Large intestine (tissue), 3 donors: ENCODE results near the gene LRRFIP2. TPM values are rescaled to one million over a fixed set of nuclear protein-coding genes. Genes with fewer than 3 reads are reported as not detected.

Source experiments
- DNase-seq, 2 donors: peaks; one replicate each; pipeline versions ENCODE4 v3.0.0 to v3.0.0-alpha.2; 2013
- H3K27ac ChIP-seq: one replicate; pipeline ENCODE4 v1.5.1; 2013; ENCODE audit warnings: low read length
- H3K27me3 ChIP-seq: 2 replicates; pipeline ENCODE4 v1.6.1; 2013; ENCODE audit warnings: low read length; ENCODE audit not compliant: control insufficient read depth, insufficient read depth
- H3K36me3 ChIP-seq: 2 replicates; pipeline ENCODE4 v1.6.1; 2013; ENCODE audit warnings: low read length; ENCODE audit not compliant: control insufficient read depth, insufficient read depth
- H3K4me1 ChIP-seq: one replicate; pipeline ENCODE4 v1.6.1; 2013; ENCODE audit warnings: low read length; ENCODE audit not compliant: control insufficient read depth, insufficient read depth
- H3K4me3 ChIP-seq: one replicate; pipeline ENCODE4 v1.5.1; 2013; ENCODE audit warnings: low read length
- H3K9me3 ChIP-seq: one replicate; pipeline ENCODE4 v1.6.1; 2013; ENCODE audit warnings: mild to moderate bottlenecking, low read depth, low read length, moderate library complexity; ENCODE audit not compliant: control insufficient read depth
- WGBS: methylation state at CpG from one replicate; pipeline ENCODE4 v1.1.5; 2013; ENCODE audit warnings: low lambda C conversion rate; ENCODE audit not compliant: insufficient coverage; 5-methylcytosine and 5-hydroxymethylcytosine counted together
- polyA plus RNA-seq: library from polyadenylated mRNA; unstranded; fragments of 120-200 nt; gene quantifications from one replicate; pipeline ENCODE4 v1.2.1, GENCODE V29; 2013

LRRFIP2 gene
- polyA plus RNA-seq, 1 donor: 47.1 TPM

DNA sequence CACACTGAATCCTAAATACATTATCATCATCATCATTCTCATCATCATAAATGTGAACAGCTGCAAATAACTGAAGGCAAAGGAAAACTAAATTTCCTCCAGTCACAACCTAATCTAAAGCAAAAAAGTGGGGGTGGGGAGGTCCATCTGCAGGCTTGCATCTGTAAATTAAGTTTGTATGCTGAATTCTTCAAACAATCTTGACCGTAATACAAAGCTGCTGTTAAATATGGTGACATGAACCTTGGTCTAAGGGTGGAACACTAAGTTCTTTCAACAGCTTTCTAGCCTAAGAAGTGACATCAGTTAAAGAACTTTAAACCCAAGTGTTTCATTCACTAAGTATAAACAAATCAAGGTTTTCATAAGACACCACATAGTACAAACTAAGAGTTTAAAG is 4.3 kb downstream of the LRRFIP2 start:
- peak; percentile 72 to 89 for DNase-seq
- H3K36me3 ChIP-seq: peaks cover 9% of the 10 kb centered on the region
- no peaks in the 10 kb centered on the region for H3K27me3 ChIP-seq
- H3K27ac ChIP-seq: peak overlapping the region; percentile 84
- WGBS: no CpG with 5 or more reads among the region's 1 CpG
- H3K4me1 ChIP-seq: peaks cover 24% of the 10 kb centered on the region
- H3K9me3 ChIP-seq: no peaks in the 10 kb centered on the region
- H3K4me3 ChIP-seq: no peak overlapping the region

DNA sequence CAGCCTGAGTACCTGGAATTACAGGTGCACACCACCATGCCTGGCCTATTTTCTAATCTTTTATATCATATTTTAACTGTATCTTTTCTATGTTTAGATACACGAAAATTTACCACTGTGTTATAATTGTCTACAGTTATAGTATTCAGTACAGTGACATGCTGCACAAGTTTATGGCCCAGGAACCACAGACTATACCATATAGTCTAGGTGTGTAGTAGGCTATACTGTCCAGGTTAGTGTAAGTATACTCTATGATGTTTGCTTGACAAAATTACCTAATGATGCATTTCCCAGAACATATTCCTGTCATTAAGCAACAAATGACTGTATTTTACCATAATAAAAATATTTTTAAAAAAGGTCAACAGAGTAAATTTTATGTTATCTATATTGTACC is 5.5 kb downstream of the LRRFIP2 start:
- Histone ChIP-seq H3K4me3 (no peak overlapping the region), H3K36me3 (peaks cover 9% of the 10 kb centered on the region), H3K9me3 (no peaks in the 10 kb centered on the region), H3K4me1 (peaks cover 24% of the 10 kb centered on the region), H3K27ac (peak overlapping the region; percentile 84), H3K27me3 (no peaks in the 10 kb centered on the region)
- WGBS: no CpG with 5 or more reads among the region's 1 CpG
- DNase-seq: no peak

DNA sequence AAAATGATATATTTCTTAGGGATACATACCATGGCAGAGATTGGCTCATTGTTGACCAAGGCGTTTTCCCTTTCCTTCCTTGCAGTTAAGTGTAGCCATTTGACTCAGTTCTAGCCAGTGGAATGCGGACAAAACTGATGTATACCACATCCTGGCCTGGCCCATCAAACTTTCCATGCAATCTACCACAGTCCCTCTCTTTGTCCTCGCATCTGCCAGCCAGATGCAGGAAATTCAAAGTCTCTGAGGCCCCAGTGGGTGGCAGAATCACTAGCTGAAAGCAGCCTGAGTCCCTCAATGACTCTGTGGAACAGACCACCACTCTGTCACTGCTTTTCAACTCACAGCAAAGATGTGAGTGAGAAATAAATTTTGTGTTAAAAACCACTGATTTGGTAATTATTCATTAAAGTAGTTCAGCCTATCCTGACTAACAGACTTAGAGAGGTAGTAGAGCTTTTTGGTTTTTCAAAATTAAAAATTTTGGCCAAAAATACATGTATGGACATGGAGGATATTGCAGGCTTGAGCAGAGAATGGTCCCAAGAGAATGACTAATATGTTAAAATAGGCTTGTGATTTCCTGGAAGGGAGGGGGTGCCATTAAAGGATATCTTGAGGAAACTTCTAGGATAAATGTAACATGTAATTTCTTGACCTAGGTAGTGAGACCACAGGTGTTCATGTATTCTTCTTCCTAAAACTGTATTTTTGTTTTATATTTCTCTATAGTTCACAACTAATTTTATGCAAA is 10.9 kb downstream of the LRRFIP2 start:
- WGBS: no CpG with 5 or more reads among the region's 3 CpGs
- no peak overlapping the region for H3K27ac ChIP-seq
- peaks cover 13% of the 10 kb centered on the region for H3K36me3 ChIP-seq
- no peak overlapping the region for H3K4me3 ChIP-seq
- H3K9me3 ChIP-seq: no peaks in the 10 kb centered on the region
- no peaks in the 10 kb centered on the region for H3K4me1 ChIP-seq
- DNase-seq: no peak
- no peaks in the 10 kb centered on the region for H3K27me3 ChIP-seq

DNA sequence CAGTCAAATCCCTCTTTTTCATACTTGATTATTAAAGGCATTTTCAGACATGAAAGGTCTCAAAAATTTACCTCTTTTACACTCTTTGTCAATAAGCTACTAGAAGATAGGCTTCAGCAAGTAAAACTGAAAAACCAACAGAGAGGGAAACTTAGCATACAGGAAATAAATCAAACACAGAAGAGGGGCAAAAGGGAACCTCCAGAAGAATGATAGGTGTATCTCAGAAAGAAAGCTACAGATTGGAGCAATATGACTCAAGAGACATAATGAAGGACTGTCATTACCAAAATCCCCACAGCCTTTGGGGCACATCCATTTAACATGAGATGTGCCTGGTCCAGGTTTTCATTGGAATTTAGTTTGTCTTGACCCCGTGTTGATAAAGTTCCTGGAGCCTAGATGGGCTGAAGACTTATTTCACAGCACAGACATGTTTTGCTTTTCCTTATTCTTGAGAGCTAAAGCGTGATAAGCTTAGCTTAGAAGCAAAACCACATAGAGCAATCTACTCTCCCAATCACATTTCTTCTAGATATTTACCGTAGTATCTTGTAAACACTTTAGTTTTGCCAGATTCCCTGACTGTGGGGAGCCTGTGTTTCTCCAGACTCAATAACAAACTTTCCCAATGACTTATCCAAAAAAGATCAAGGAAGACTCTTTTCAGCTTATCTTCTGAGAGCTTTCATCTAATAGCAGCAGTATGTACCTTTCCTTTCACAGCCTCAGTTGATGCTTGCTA is 11.7 kb downstream of the LRRFIP2 start:
- no CpG with 5 or more reads among the region's 3 CpGs for WGBS
- Histone ChIP-seq H3K4me1 (no peaks in the 10 kb centered on the region), H3K9me3 (no peaks in the 10 kb centered on the region), H3K36me3 (peaks cover 11% of the 10 kb centered on the region), H3K4me3 (no peak overlapping the region), H3K27ac (no peak overlapping the region), H3K27me3 (no peaks in the 10 kb centered on the region)
- DNase-seq: no peak

DNA sequence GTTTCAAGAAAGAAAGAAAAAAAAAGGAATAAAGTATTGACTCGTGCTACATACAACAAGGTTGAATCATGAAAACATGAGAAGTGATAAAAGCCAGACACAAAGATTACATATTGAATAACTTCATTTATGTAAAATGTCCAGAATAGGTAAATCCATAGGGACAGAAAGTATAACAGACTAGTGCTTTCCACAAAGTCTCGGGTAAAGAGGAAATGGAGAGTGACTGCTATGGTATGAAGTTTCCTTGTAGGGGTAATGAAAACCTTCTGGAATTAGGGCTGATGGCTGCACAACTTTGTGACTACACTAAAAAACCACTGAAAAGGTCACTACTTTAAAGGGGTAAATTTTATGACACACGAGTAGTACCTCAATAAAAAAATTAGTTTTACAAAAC is 13.0 kb downstream of the LRRFIP2 start:
- no peaks in the 10 kb centered on the region for H3K4me1 ChIP-seq
- DNase-seq: no peak
- no peak overlapping the region for H3K4me3 ChIP-seq
- WGBS: 100% methylated on average over 1 of the region's 3 CpGs
- no peaks in the 10 kb centered on the region for H3K9me3 ChIP-seq
- H3K27me3 ChIP-seq: no peaks in the 10 kb centered on the region
- H3K27ac ChIP-seq: no peak overlapping the region
- peaks cover 10% of the 10 kb centered on the region for H3K36me3 ChIP-seq

DNA sequence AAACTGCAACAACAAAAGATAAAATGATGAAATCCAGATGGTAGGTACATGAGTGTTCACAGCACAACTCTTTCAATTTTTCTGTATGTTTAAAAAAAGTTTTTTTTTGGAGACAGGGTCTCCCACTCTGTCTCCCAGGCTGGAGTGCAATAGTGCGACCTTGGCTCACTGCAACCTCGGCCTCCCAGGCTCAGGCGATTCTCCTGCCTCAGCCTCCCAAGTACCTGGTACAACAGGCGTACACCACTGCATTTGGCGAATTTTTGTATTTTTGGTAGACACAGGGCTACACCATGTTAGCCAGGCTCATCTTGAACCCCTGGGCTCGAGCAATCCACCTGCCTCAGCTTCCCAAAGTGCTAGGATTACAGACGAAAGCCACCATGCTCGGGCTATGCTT is 18.6 kb downstream of the LRRFIP2 start:
- H3K27me3 ChIP-seq: no peaks in the 10 kb centered on the region

DNA sequence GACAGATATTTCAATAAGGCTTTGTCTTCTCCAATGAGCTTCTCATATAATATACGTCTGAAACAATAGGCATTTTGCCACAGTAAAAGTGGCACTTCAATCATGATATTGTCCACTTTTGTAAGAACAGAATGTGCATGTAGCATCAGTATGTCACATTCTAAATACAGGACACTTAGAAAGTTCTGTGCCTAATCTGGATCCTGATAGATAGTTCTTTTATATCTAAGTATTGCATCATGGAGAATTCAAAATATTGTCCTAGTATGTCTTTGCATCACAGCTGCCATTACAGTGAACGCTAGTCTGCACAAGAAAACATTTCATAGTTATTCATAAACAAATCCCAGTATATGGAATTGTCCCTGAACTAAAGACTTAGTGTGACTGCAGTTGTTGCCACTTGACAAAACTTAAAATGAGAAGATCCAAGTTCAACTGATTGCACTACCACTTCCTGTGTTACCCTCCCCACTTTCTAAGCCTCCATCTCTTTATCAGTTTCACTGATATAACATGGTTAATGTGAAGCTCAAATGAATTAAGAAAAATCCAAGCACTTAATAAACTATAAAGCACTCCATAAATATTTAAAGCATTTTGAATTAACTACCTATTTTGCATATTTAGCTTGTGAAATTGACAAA is 19.6 kb downstream of the LRRFIP2 start:
- Histone ChIP-seq H3K4me3 (no peak overlapping the region), H3K27me3 (no peaks in the 10 kb centered on the region), H3K9me3 (no peaks in the 10 kb centered on the region), H3K36me3 (peaks cover 13% of the 10 kb centered on the region), H3K4me1 (no peaks in the 10 kb centered on the region), H3K27ac (no peak overlapping the region)
- no peak for DNase-seq
- WGBS: no CpG with 5 or more reads among the region's 2 CpGs

More for the DNA sequence above, 18.6 kb downstream of the LRRFIP2 start:
- Histone ChIP-seq H3K9me3 (no peaks in the 10 kb centered on the region), H3K4me3 (no peak overlapping the region), H3K36me3 (peaks cover 13% of the 10 kb centered on the region), H3K27ac (no peak overlapping the region), H3K4me1 (no peaks in the 10 kb centered on the region)
- no CpG with 5 or more reads among the region's 8 CpGs for WGBS
- DNase-seq: no peak

DNA sequence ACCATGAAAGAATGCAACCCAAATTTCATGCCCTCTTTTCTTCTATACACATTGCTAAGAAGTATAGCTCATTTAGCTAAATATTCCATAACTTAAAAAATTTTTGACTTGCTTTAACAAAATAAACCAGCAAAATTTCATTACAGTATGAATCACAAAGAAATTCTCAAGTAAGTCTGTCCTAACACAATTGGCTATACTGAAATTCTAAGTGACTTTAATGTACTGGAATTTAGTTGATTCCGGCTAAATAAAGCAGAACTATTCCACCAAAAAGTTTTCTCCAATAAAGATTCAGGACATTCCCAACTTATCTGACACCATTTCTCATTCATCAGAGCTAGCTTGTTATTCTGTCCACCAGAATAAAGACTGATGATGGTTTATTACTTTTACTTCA is 23.8 kb downstream of the LRRFIP2 start:
- no peak for DNase-seq
- Histone ChIP-seq H3K4me3 (no peak overlapping the region), H3K27me3 (no peaks in the 10 kb centered on the region), H3K4me1 (no peaks in the 10 kb centered on the region), H3K9me3 (no peaks in the 10 kb centered on the region), H3K27ac (no peak overlapping the region), H3K36me3 (peaks cover 20% of the 10 kb centered on the region)
- no CpG with 5 or more reads among the region's 1 CpG for WGBS

DNA sequence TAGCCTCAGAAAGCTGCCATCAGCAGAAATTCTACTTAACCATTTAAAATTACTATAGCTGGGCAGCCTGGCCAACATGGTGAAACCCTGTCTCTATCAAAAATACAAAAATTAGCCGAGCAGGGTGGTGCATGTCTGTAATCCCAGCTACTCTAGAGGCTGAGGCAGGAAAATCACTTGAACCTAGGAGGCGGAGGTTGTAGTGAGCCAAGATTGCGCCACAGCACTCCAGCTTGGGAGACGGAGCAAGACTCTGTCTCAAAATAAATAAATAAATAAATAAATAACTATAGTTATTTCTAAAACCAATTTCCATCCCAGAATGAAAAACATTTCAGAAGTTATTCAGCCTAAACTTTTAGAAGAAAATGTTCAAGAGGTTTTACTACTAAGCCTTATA is 25.1 kb downstream of the LRRFIP2 start:
- H3K9me3 ChIP-seq: no peaks in the 10 kb centered on the region
- no CpG with 5 or more reads among the region's 4 CpGs for WGBS
- peaks cover 20% of the 10 kb centered on the region for H3K36me3 ChIP-seq
- H3K27me3 ChIP-seq: no peaks in the 10 kb centered on the region
- no peak for DNase-seq
- H3K27ac ChIP-seq: no peak overlapping the region
- H3K4me1 ChIP-seq: no peaks in the 10 kb centered on the region
- no peak overlapping the region for H3K4me3 ChIP-seq

DNA sequence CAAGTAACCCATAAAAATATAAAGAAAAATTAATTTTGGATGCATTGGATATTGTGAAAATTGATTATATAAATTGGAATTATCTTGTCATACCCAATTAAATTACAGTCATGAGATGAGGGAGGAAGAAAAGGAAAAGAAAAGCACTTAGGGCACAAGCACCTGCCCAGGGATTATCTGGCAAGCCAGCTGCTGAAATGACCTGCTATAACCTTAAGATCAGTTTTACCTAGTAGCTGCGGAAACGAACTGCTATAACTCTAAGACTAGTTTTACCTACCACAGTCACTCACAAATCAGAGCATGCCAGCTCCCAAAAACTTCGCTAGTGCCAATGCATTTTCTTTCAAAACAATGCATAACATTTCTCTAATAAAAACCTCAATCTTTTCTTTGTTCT is 26.2 kb downstream of the LRRFIP2 start:
- Histone ChIP-seq H3K36me3 (peaks cover 15% of the 10 kb centered on the region), H3K9me3 (no peaks in the 10 kb centered on the region), H3K4me1 (no peaks in the 10 kb centered on the region), H3K4me3 (no peak overlapping the region), H3K27ac (no peak overlapping the region), H3K27me3 (no peaks in the 10 kb centered on the region)
- DNase-seq: no peak
- 100% methylated on average over 1 of the region's 3 CpGs for WGBS
